ENCODE data around the gene HUWE1. TPM values are rescaled to one million over a fixed set of nuclear protein-coding genes. Genes with fewer than 3 reads are reported as not detected.
A peak's percentile ranks its signal among the peaks of the same experiment; 100 is the strongest.

Gene HUWE1
- total RNA-seq, 1 experiment from 2014 or later, result 231 TPM

DNA sequence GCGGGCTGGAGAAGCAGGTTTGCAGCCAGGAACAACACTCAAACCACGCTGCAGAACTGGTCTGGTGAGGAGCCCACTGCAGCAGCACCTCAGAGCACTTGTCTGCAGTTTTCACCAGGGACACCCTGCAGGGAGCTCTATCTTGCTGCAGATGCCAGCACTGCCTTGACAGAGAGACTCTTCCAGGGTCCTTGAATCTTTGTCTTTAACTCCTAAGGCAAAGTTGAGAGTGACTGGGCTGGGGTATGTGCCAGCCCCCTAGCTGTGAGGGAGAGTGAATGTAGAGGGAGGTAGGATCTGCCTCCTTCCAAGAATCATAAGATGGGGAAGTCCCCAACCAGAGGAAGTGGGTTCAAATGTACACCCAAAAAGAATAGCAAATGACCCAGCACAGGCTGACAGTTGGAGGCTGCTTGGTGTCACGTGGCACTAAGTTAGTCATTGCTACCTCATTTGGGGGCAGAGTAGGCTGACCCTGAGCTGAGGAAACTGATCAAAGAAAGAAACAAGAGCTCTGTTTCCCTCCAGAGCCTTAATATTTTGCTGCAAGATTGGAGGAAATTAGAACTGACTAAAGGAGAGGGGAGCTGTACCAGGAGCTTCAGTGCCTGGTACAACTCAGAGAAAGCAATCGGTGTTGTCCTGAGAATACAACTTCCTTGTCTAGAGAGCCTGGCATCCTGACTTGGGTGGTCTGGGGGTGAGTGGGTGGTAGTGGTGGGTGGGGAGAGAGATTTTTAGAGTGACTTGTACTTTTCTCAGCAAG, 28.2 kb upstream of the HUWE1 start:
- intact Hi-C loops (cut with micrococcal nuclease; ENCODE audit: unreplicated experiment), result no loop called here
- no peak for TF ChIP-seq POLR2AphosphoS5 (IDR thresholded peaks at IDR 0.05; ENCODE audit: low read depth, low read length)
- no peak for TF ChIP-seq TCF7L2 (IDR thresholded peaks at IDR 0.05; ENCODE audit: low read depth, low read length)
- ATAC-seq (peak; percentile 34; the same call in 1 of the 2 replicates), DNase-seq (ENCODE audit: low read depth, low spot score) (no peak)
- Histone ChIP-seq H3K27ac (ENCODE audit: low read length) (no peak overlapping the region), H3K36me3 (ENCODE audit: control insufficient read depth, insufficient read depth, low read length) (no peaks in the 10 kb centered on the region), H3K4me1 (ENCODE audit: control insufficient read depth, insufficient read depth, low read length) (no peaks in the 10 kb centered on the region; the same call in 1 of the 2 replicates), H3K4me3 (ENCODE audit: low read depth in 2 of 2, low read length in 2 of 2) (no peak overlapping the region), H3K9me3 (ENCODE audit: control insufficient read depth, insufficient read depth, low read depth, low read length) (no peaks in the 10 kb centered on the region), H3K27me3 (ENCODE audit: control insufficient read depth, insufficient read depth, low read length) (no peaks in the 10 kb centered on the region)
- in situ Hi-C loops (cut with HindIII; ENCODE audit: low pct_unique_long_range_greater_than_20kb, low sequenced_read_pairs), result no loop called here
- BruUV-seq (replicated peaks), result no TSS peak
- POLR2A ChIA-PET, result no interaction called here
- CTCF ChIA-PET, result no interaction called here

DNA sequence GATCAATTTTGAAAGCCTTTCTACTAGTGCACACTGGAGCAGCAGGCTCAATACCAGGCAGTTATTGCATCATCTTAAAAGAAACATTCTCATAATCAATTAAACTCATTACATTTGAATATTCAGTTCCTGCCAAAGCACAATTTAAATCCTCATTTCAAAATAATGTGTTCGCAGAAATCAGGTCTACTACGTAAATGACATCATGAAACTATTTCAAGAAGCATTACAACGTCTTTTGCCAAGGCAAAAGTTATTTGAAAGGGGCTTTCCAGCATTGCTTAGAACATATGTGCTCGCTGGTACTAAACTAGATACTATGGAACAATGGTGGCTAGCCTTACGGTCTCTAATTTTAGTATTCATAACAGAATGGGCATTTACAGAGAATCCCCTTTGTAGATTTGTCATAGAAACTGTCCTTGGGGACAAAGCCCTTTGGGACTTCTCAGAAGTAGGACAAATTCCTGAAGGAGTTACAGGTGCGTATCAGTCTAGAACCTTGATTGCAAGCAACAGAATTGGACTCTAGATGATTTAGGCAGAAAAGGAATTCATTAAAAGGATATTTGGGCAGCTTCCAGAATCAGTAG, 27.6 kb upstream of the HUWE1 start:
- POLR2A ChIA-PET, result no interaction called here
- CTCF ChIA-PET, result no interaction called here
- ATAC-seq (no peak), DNase-seq (ENCODE audit: low read depth, low spot score) (no peak)
- H3K4me3 ChIP-seq (ENCODE audit: low read depth in 2 of 2, low read length in 2 of 2), result no peak overlapping the region
- H3K27ac ChIP-seq (ENCODE audit: low read length), result peak overlapping the region; percentile 44; the same call in 1 of the 2 replicates
- no peaks in the 10 kb centered on the region for H3K27me3 ChIP-seq (ENCODE audit: control insufficient read depth, insufficient read depth, low read length)
- BruUV-seq (replicated peaks), result no TSS peak
- no peaks in the 10 kb centered on the region for H3K36me3 ChIP-seq (ENCODE audit: control insufficient read depth, insufficient read depth, low read length)
- intact Hi-C loops (cut with micrococcal nuclease; ENCODE audit: unreplicated experiment) (no loop called here), in situ Hi-C loops (cut with HindIII; ENCODE audit: low pct_unique_long_range_greater_than_20kb, low sequenced_read_pairs) (no loop called here)
- no peaks in the 10 kb centered on the region for H3K9me3 ChIP-seq (ENCODE audit: control insufficient read depth, insufficient read depth, low read depth, low read length)
- no peaks in the 10 kb centered on the region; the same call in 1 of the 2 replicates for H3K4me1 ChIP-seq (ENCODE audit: control insufficient read depth, insufficient read depth, low read length)
- TF ChIP-seq POLR2AphosphoS5 (IDR thresholded peaks at IDR 0.05; ENCODE audit: low read depth, low read length) (no peak), TCF7L2 (IDR thresholded peaks at IDR 0.05; ENCODE audit: low read depth, low read length) (no peak), SIN3A (IDR thresholded peaks at IDR 0.05; ENCODE audit: borderline replicate concordance, insufficient read depth, low read depth, low read length) (no peak)
- TF ChIP-seq, protein P1, sequence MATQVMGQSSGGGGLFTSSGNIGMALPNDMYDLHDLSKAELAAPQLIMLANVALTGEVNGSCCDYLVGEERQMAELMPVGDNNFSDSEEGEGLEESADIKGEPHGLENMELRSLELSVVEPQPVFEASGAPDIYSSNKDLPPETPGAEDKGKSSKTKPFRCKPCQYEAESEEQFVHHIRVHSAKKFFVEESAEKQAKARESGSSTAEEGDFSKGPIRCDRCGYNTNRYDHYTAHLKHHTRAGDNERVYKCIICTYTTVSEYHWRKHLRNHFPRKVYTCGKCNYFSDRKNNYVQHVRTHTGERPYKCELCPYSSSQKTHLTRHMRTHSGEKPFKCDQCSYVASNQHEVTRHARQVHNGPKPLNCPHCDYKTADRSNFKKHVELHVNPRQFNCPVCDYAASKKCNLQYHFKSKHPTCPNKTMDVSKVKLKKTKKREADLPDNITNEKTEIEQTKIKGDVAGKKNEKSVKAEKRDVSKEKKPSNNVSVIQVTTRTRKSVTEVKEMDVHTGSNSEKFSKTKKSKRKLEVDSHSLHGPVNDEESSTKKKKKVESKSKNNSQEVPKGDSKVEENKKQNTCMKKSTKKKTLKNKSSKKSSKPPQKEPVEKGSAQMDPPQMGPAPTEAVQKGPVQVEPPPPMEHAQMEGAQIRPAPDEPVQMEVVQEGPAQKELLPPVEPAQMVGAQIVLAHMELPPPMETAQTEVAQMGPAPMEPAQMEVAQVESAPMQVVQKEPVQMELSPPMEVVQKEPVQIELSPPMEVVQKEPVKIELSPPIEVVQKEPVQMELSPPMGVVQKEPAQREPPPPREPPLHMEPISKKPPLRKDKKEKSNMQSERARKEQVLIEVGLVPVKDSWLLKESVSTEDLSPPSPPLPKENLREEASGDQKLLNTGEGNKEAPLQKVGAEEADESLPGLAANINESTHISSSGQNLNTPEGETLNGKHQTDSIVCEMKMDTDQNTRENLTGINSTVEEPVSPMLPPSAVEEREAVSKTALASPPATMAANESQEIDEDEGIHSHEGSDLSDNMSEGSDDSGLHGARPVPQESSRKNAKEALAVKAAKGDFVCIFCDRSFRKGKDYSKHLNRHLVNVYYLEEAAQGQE (IDR thresholded peaks at IDR 0.05; ENCODE audit: insufficient read depth in 1 of 2, low read depth in 2 of 2, low read length in 1 of 2), result no peak
- TF ChIP-seq, protein P2, sequence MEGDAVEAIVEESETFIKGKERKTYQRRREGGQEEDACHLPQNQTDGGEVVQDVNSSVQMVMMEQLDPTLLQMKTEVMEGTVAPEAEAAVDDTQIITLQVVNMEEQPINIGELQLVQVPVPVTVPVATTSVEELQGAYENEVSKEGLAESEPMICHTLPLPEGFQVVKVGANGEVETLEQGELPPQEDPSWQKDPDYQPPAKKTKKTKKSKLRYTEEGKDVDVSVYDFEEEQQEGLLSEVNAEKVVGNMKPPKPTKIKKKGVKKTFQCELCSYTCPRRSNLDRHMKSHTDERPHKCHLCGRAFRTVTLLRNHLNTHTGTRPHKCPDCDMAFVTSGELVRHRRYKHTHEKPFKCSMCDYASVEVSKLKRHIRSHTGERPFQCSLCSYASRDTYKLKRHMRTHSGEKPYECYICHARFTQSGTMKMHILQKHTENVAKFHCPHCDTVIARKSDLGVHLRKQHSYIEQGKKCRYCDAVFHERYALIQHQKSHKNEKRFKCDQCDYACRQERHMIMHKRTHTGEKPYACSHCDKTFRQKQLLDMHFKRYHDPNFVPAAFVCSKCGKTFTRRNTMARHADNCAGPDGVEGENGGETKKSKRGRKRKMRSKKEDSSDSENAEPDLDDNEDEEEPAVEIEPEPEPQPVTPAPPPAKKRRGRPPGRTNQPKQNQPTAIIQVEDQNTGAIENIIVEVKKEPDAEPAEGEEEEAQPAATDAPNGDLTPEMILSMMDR (IDR thresholded peaks at IDR 0.05), result no peak

DNA sequence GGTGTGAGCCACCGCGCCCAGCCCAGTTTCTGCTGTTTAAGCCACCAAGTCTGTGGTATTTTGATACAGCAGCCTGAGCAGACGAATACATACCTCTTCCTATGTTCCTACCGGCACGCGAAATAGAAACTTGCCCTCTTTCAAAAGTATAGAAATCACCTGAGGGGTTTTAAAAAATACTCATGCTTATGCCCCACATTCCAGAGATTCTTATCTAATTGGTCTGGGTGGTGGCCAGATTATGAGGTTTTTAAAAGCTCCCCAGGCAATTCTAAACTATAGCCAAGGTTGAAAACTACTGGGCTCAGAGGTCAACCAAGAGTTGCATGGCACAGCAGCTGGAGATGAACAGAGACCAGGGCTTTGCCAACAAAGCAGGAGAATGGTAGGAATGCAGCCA, 24.9 kb upstream of the HUWE1 start:
- Histone ChIP-seq H3K4me1 (ENCODE audit: control insufficient read depth, insufficient read depth, low read length) (no peaks in the 10 kb centered on the region; the same call in 1 of the 2 replicates), H3K9me3 (ENCODE audit: control insufficient read depth, insufficient read depth, low read depth, low read length) (no peaks in the 10 kb centered on the region), H3K4me3 (ENCODE audit: low read depth in 2 of 2, low read length in 2 of 2) (no peak overlapping the region), H3K27me3 (ENCODE audit: control insufficient read depth, insufficient read depth, low read length) (no peaks in the 10 kb centered on the region), H3K36me3 (ENCODE audit: control insufficient read depth, insufficient read depth, low read length) (no peaks in the 10 kb centered on the region), H3K27ac (ENCODE audit: low read length) (no peak overlapping the region)
- in situ Hi-C loops (cut with HindIII; ENCODE audit: low pct_unique_long_range_greater_than_20kb, low sequenced_read_pairs), result no loop called here
- ChIA-PET CTCF (no interaction called here), POLR2A (no interaction called here)
- DNase-seq (ENCODE audit: low read depth, low spot score) (no peak), ATAC-seq (no peak)
- intact Hi-C loops (cut with micrococcal nuclease; ENCODE audit: unreplicated experiment), result no loop called here
- BruUV-seq (replicated peaks), result no TSS peak
- TF ChIP-seq SIN3A (IDR thresholded peaks at IDR 0.05; ENCODE audit: borderline replicate concordance, insufficient read depth, low read depth, low read length), result no peak
